Endothelial cell (in vitro differentiated cells): ENCODE data around the gene MT1HL1. TPM values are rescaled to one million over a fixed set of nuclear protein-coding genes. Genes with fewer than 3 reads are reported as not detected.
"Not testable (repeated sequence)": the region's sequence is repeated elsewhere in the genome, so short reads cannot be mapped to it uniquely, and the experiment has no call there.

Experiments
- DNase-seq: peaks from one replicate; pipeline ENCODE4 v3.0.0; 2021; ENCODE audit warnings: low spot score
- H3K27ac Mint-ChIP-seq: one replicate; pipeline ENCODE4 v1.8.0; 2021; ENCODE audit warnings: mixed read lengths, inconsistent platforms; ENCODE audit not compliant: unreplicated experiment
- H3K27me3 Mint-ChIP-seq: one replicate; pipeline ENCODE4 v1.8.0; 2021; ENCODE audit warnings: mild to moderate bottlenecking, moderate library complexity, mixed read lengths, inconsistent platforms; ENCODE audit not compliant: unreplicated experiment
- H3K36me3 Mint-ChIP-seq: one replicate; pipeline ENCODE4 v1.8.0; 2021; ENCODE audit warnings: mild to moderate bottlenecking, low read depth, mixed read lengths, inconsistent platforms; ENCODE audit not compliant: unreplicated experiment
- H3K4me1 Mint-ChIP-seq: one replicate; pipeline ENCODE4 v1.8.0; 2021; ENCODE audit warnings: mild to moderate bottlenecking, mixed read lengths, inconsistent platforms; ENCODE audit not compliant: unreplicated experiment
- H3K4me3 Mint-ChIP-seq: one replicate; pipeline ENCODE4 v1.8.0; 2021; ENCODE audit warnings: mild to moderate bottlenecking, mixed read lengths, inconsistent platforms; ENCODE audit not compliant: unreplicated experiment
- H3K9me3 Mint-ChIP-seq: one replicate; pipeline ENCODE4 v1.8.0; 2021; ENCODE audit warnings: mixed read lengths, inconsistent platforms; ENCODE audit not compliant: unreplicated experiment
- CTCF ChIP-seq: fragments of 200-600 bp; sonication (generic); IDR thresholded peaks from one replicate; pipeline ENCODE4 v1.5.0; 2021; ENCODE audit warnings: antibody characterized with exemption; ENCODE audit not compliant: unreplicated experiment
- total RNA-seq: library from RNA; stranded (reverse); fragmentation: NEBNext Ultra II Directional; extraction: Animal tissue kit (Norgen Biotek cat#: 25700); gene quantifications from one replicate; pipeline ENCODE4 v1.2.1, GENCODE V29; 2021; ENCODE audit not compliant: unreplicated experiment

Gene MT1HL1
- total RNA-seq, 1 donor from 2014 or later: not detected

GRCh38 chr1:236982380-236982779 is 21.9 kb downstream of the MT1HL1 start:
- Mint-ChIP-seq H3K4me1 (peaks cover 9% of the 10 kb centered on the region), H3K27me3 (peaks cover 4% of the 10 kb centered on the region), H3K27ac (no peak overlapping the region), H3K36me3 (peaks cover 4% of the 10 kb centered on the region), H3K4me3 (no peak overlapping the region), H3K9me3 (peaks cover 4% of the 10 kb centered on the region)
- no peak for TF ChIP-seq CTCF
- no peak for DNase-seq

GRCh38 chr1:236981431-236981830 is 22.8 kb downstream of the MT1HL1 start:
- H3K9me3 Mint-ChIP-seq, H3K27me3 Mint-ChIP-seq, H3K36me3 Mint-ChIP-seq, H3K4me1 Mint-ChIP-seq, H3K27ac Mint-ChIP-seq, H3K4me3 Mint-ChIP-seq, DNase-seq: not testable (repeated sequence)

- Mint-ChIP-seq H3K4me3 (no peak overlapping the region), H3K9me3 (peaks cover 5% of the 10 kb centered on the region), H3K27me3 (peaks cover 4% of the 10 kb centered on the region), H3K36me3 (peaks cover 4% of the 10 kb centered on the region), H3K4me1 (peaks cover 9% of the 10 kb centered on the region), H3K27ac (no peak overlapping the region)
- no peak for TF ChIP-seq CTCF
- no peak for DNase-seq
Measured at GRCh38 chr1:236980673-236981072, 23.6 kb downstream of the MT1HL1 start.

- H3K4me1 Mint-ChIP-seq: peaks cover 9% of the 10 kb centered on the region
- H3K27ac Mint-ChIP-seq: no peak overlapping the region
Measured at GRCh38 chr1:236979149-236979900, 24.9 kb downstream of the MT1HL1 start.

GRCh38 chr1:236978740-236979139 is 25.5 kb downstream of the MT1HL1 start:
- H3K27ac Mint-ChIP-seq: no peak overlapping the region
- DNase-seq: no peak

More at GRCh38 chr1:236979149-236979900, 24.9 kb downstream of the MT1HL1 start:
- Mint-ChIP-seq H3K27me3 (peaks cover 4% of the 10 kb centered on the region), H3K9me3 (peaks cover 5% of the 10 kb centered on the region), H3K36me3 (peaks cover 4% of the 10 kb centered on the region), H3K4me3 (no peak overlapping the region)
- no peak for TF ChIP-seq CTCF
- no peak for DNase-seq

More at GRCh38 chr1:236978740-236979139, 25.5 kb downstream of the MT1HL1 start:
- H3K9me3 Mint-ChIP-seq: peaks cover 5% of the 10 kb centered on the region
- H3K4me3 Mint-ChIP-seq: no peak overlapping the region
- H3K4me1 Mint-ChIP-seq: peaks cover 9% of the 10 kb centered on the region
- H3K36me3 Mint-ChIP-seq: peaks cover 4% of the 10 kb centered on the region
- TF ChIP-seq CTCF: no peak
- peaks cover 4% of the 10 kb centered on the region for H3K27me3 Mint-ChIP-seq
